Karpas-422 (cell line): ENCODE measurements around the gene TMEM179. TPM values are rescaled to one million over a fixed set of nuclear protein-coding genes. Genes with fewer than 3 reads are reported as not detected.

Experiments
- DNase-seq: peaks from one replicate; pipeline ENCODE4 v3.0.0-alpha.2; 2015
- H2AFZ ChIP-seq: fragments of 200-600 bp; sonication (generic); 2 replicates; pipeline ENCODE4 v1.6.1; 2014; ENCODE audit warnings: antibody characterized with exemption, low read length, mixed read lengths
- H3K27ac ChIP-seq: fragments of 200-600 bp; sonication (generic); 2 replicates; pipeline ENCODE4 v1.5.1; 2014; ENCODE audit warnings: mild to moderate bottlenecking, low read length, moderate library complexity
- H3K27me3 ChIP-seq: fragments of 200-600 bp; sonication (generic); 2 replicates; pipeline ENCODE4 v1.6.1; 2014; ENCODE audit warnings: low read length, mixed read lengths
- H3K36me3 ChIP-seq: fragments of 200-600 bp; sonication (generic); 2 replicates; pipeline ENCODE4 v1.6.1; 2014; ENCODE audit warnings: low read length, mixed read lengths; ENCODE audit not compliant: insufficient read depth
- H3K4me1 ChIP-seq: fragments of 200-600 bp; sonication (generic); 2 replicates; pipeline ENCODE4 v1.6.1; 2014; ENCODE audit warnings: mild to moderate bottlenecking, low read length, mixed read lengths
- H3K4me2 ChIP-seq: fragments of 200-600 bp; sonication (generic); 2 replicates; pipeline ENCODE4 v1.6.1; 2014; ENCODE audit warnings: low read length, low read depth, mild to moderate bottlenecking; ENCODE audit not compliant: poor library complexity, severe bottlenecking
- H3K4me3 ChIP-seq: fragments of 200-600 bp; sonication (generic); 2 replicates; pipeline ENCODE4 v1.5.1; 2014; ENCODE audit warnings: mild to moderate bottlenecking, antibody characterized with exemption, low read length, mixed read lengths
- H3K79me2 ChIP-seq: fragments of 200-600 bp; sonication (generic); 2 replicates; pipeline ENCODE4 v1.6.1; 2014; ENCODE audit warnings: mild to moderate bottlenecking, low read length, mixed read lengths
- H3K9ac ChIP-seq: fragments of 200-600 bp; sonication (generic); 2 replicates; pipeline ENCODE4 v1.6.0; 2014; ENCODE audit warnings: low read length
- H3K9me2 ChIP-seq: fragments of 200-600 bp; sonication (generic), shearing (Covaris generic); replicated peaks from 2 replicates; pipeline ENCODE4 v1.6.0; 2014; ENCODE audit warnings: mild to moderate bottlenecking, low read length, moderate library complexity; ENCODE audit not compliant: insufficient read depth
- H3K9me3 ChIP-seq: fragments of 300-700, 200-600 bp; sonication (generic); 2 replicates; pipeline ENCODE4 v1.6.1; 2014; ENCODE audit warnings: low read length, mixed read lengths
- H4K20me1 ChIP-seq: fragments of 200-600 bp; sonication (generic); 2 replicates; pipeline ENCODE4 v1.6.1; 2014; ENCODE audit warnings: mild to moderate bottlenecking, antibody characterized with exemption, low read length, low read depth; ENCODE audit not compliant: insufficient read depth
- total RNA-seq: library from RNA; depleted of rRNA; stranded (reverse); fragments of >200 nt; shearing (Covaris generic); gene quantifications from 2 replicates; pipeline ENCODE4 v1.2.3, GENCODE V29; 2014; ENCODE audit warnings: low replicate concordance

The TMEM179 gene
- total RNA-seq, 1 experiment from 2014 or later: not detected

- no peak overlapping the region for H2AFZ ChIP-seq
These were observed 49.8 kb downstream of the TMEM179 start for GRCh38 chr14:104554608-104555429.

DNA sequence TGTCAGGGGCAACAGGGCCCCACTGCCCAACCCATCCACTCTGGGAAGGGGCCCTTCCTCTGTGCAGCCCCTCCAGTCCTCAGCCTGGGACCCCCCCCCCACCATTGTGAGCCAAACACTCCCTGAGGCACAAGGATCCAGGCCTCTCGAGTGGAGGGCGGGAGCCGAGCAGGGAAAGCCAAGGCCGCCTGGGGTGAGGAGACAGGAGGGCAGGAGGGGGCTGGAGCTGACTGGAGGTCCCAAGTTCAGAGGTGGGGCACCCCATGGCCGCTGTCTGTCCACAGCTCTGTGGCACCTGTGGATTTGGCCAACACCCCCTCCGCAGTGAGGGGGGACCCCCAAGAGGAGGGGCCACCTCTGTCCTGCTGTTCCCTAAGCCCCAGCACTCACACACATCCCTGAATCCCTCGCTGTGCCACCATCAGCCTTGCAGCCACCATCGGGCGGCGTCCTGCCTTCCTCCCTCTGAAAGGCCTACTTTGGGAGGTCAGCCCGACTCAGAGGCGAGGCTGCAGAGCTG, 50.4 kb downstream of the TMEM179 start:
- DNase-seq: no peak
- Histone ChIP-seq H3K9me2 (no peaks in the 10 kb centered on the region), H3K4me3 (no peak overlapping the region), H3K9ac (peak overlapping the region; percentile 80; the same call in 1 of the 2 replicates), H3K27ac (peak overlapping the region; percentile 96), H4K20me1 (no peaks in the 10 kb centered on the region; the same call in 1 of the 2 replicates), H3K27me3 (no peaks in the 10 kb centered on the region), H3K4me1 (peaks cover 97% of the 10 kb centered on the region), H3K9me3 (no peaks in the 10 kb centered on the region), H3K79me2 (peaks cover 54% of the 10 kb centered on the region), H3K4me2 (peak overlapping the region; percentile 69), H3K36me3 (no peaks in the 10 kb centered on the region; the same call in 1 of the 2 replicates), H2AFZ (no peak overlapping the region)

More at GRCh38 chr14:104554608-104555429, 49.8 kb downstream of the TMEM179 start:
- H3K9me2 ChIP-seq: no peaks in the 10 kb centered on the region
- H3K9ac ChIP-seq: peak overlapping the region; percentile 80
- H3K36me3 ChIP-seq: no peaks in the 10 kb centered on the region; the same call in 1 of the 2 replicates
- peak overlapping the region; percentile 96 for H3K27ac ChIP-seq
- H3K4me1 ChIP-seq: peaks cover 97% of the 10 kb centered on the region
- H3K4me3 ChIP-seq: no peak overlapping the region; the same call in 1 of the 2 replicates
- no peaks in the 10 kb centered on the region for H3K9me3 ChIP-seq
- H3K4me2 ChIP-seq: peak overlapping the region; percentile 69
- no peaks in the 10 kb centered on the region; the same call in 1 of the 2 replicates for H4K20me1 ChIP-seq
- no peaks in the 10 kb centered on the region for H3K27me3 ChIP-seq
- no peak for DNase-seq
- peaks cover 54% of the 10 kb centered on the region for H3K79me2 ChIP-seq

DNA sequence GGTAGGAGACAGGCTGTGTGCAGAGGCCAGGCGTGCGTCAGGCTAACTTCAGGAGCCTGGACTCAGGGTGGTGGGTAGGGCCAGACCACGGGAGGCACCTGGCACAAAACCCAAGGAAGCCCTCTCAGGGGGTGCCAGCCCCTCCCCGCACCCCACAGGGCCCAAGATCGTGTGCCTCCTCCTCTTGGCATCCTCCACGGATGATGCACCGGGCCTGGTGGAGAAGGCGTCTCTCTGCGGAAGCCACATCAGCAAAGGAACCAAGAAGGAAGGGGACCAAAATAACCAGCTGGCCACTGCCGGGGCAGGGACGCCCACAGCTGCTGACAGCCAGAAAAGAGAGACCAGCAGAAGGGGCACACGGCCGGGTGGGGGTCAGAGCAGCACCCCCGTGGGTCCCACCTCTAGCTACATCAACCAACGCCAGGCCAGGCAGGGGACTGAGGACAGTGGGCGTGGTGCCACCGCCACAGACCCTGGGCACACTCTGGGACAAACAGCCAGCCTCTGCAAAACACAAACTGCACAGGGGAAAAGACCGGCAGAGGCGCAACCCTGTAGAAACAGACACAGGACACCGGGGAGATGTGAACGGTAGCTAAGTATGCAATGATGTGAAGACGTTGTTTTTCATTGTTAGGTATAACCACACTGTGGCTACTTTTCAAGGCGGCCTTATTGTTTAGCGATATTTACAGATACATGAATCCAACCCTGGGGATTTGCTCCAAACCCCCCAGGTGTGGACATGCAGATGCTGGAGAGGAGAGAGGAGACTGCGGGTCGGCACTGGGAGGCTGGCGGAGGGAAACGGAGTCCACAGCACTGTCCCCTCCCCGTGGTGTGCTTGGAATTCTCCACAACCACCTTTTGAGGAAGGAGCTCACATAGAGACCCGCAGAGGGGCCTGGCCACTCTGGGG, 51.1 kb downstream of the TMEM179 start:
- no peak for DNase-seq
- no peak overlapping the region for H3K4me3 ChIP-seq
- H3K9ac ChIP-seq: peak overlapping the region; percentile 80
- H3K9me2 ChIP-seq: no peaks in the 10 kb centered on the region
- H3K4me2 ChIP-seq: peak overlapping the region; percentile 69
- H3K27ac ChIP-seq: peak overlapping the region; percentile 96
- H2AFZ ChIP-seq: no peak overlapping the region
- H3K27me3 ChIP-seq: no peaks in the 10 kb centered on the region
- peaks cover 95% of the 10 kb centered on the region for H3K4me1 ChIP-seq
- no peaks in the 10 kb centered on the region for H3K9me3 ChIP-seq
- no peaks in the 10 kb centered on the region; the same call in 1 of the 2 replicates for H3K36me3 ChIP-seq
- H4K20me1 ChIP-seq: no peaks in the 10 kb centered on the region; the same call in 1 of the 2 replicates
- peaks cover 52% of the 10 kb centered on the region for H3K79me2 ChIP-seq

DNA sequence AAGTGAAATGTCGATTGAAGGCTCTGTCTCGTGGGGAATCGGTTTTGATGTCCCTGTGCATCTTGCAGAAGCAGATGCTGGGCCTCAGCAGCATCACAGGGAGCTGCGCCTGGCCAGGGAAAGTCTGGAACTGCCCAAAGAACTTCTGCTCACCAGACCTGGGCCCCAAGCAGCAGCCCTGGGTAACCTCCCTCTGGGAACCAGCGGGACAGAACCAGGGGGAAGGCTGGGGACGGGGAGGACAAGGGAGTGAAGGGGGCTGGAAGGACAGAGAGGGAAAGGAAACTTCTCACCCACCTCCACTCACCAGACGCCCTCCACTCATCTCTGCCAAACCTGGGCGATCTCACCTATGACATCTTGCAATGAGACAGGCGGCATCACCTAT, 51.8 kb downstream of the TMEM179 start:
- Histone ChIP-seq H3K4me2 (no peak overlapping the region), H3K9ac (peak overlapping the region; percentile 80; the same call in 1 of the 2 replicates), H3K4me3 (no peak overlapping the region), H3K27me3 (no peaks in the 10 kb centered on the region), H3K9me2 (no peaks in the 10 kb centered on the region), H3K9me3 (no peaks in the 10 kb centered on the region), H4K20me1 (no peaks in the 10 kb centered on the region; the same call in 1 of the 2 replicates), H3K79me2 (peaks cover 45% of the 10 kb centered on the region), H3K27ac (peak overlapping the region; percentile 96), H2AFZ (no peak overlapping the region), H3K4me1 (peaks cover 94% of the 10 kb centered on the region), H3K36me3 (no peaks in the 10 kb centered on the region; the same call in 1 of the 2 replicates)
- DNase-seq: no peak

- Histone ChIP-seq H3K9ac (peak overlapping the region; percentile 80), H3K9me2 (no peaks in the 10 kb centered on the region), H3K4me1 (peaks cover 94% of the 10 kb centered on the region), H3K4me2 (no peak overlapping the region), H3K36me3 (no peaks in the 10 kb centered on the region), H3K9me3 (no peaks in the 10 kb centered on the region), H3K27me3 (no peaks in the 10 kb centered on the region), H4K20me1 (no peaks in the 10 kb centered on the region; the same call in 1 of the 2 replicates), H3K27ac (peak overlapping the region; percentile 96), H3K79me2 (peaks cover 39% of the 10 kb centered on the region), H2AFZ (no peak overlapping the region), H3K4me3 (no peak overlapping the region)
- no peak for DNase-seq
These were observed 52.5 kb downstream of the TMEM179 start for GRCh38 chr14:104551851-104552737.

DNA sequence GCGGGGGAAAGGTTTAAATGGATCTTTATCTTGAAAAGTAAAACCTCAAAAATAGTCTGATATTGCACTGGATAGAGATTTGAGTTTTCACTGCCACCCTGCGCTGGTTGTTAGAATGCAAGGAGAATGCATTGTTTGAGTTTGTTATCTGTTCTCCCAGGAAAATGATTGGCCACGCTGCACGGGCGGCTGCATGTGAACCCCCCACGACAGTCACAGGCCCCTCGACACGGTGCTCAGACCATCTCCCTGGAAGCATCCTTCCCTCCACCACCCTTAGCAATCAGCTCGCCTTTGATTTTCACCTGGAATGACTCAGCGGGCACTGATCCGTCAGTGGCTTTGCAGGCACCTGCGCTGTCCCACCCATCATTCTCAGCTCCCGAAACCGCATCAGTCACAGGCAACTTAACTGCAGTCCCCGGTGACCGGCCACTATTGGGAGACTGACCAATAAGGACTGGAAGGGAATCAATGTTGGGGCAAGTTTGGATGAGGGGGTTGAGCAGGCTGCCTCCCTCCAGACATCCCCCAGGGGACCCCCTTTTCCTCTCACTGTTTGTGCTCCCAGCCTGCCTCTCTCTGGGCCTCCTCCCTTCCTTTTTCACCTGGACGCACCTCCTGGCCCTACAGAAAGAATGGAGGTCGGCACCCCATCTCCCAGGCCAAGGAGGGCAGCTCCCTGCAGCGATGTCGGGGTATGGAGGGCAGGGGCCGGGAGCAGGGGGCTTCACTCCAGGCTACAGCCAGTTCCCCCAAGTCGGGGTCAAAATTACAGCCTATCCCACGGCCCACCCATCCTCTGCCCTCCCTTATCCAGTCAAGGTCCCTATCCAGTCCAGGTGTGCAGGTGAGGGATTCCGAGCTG, 53.5 kb downstream of the TMEM179 start:
- peak; percentile 71 for DNase-seq
- no peaks in the 10 kb centered on the region for H3K9me3 ChIP-seq
- H3K4me3 ChIP-seq: no peak overlapping the region
- no peak overlapping the region for H2AFZ ChIP-seq
- H3K36me3 ChIP-seq: no peaks in the 10 kb centered on the region
- H3K4me1 ChIP-seq: peaks cover 93% of the 10 kb centered on the region
- peaks cover 29% of the 10 kb centered on the region for H3K79me2 ChIP-seq
- H3K9me2 ChIP-seq: no peaks in the 10 kb centered on the region
- H3K9ac ChIP-seq: no peak overlapping the region
- peak overlapping the region; percentile 96 for H3K27ac ChIP-seq
- no peak overlapping the region for H3K4me2 ChIP-seq
- H3K27me3 ChIP-seq: no peaks in the 10 kb centered on the region
- H4K20me1 ChIP-seq: no peaks in the 10 kb centered on the region; the same call in 1 of the 2 replicates
